Right forelimb (tissue), 1 donor: ENCODE data around the gene SFI1.
"Not testable (repeated sequence)": the region's sequence is repeated elsewhere in the genome, so short reads cannot be mapped to it uniquely, and the experiment has no call there.

Experiments used
- DNase-seq: peaks from one replicate; pipeline ENCODE4 v3.0.0-alpha.2; 2018

The SFI1 gene

DNA sequence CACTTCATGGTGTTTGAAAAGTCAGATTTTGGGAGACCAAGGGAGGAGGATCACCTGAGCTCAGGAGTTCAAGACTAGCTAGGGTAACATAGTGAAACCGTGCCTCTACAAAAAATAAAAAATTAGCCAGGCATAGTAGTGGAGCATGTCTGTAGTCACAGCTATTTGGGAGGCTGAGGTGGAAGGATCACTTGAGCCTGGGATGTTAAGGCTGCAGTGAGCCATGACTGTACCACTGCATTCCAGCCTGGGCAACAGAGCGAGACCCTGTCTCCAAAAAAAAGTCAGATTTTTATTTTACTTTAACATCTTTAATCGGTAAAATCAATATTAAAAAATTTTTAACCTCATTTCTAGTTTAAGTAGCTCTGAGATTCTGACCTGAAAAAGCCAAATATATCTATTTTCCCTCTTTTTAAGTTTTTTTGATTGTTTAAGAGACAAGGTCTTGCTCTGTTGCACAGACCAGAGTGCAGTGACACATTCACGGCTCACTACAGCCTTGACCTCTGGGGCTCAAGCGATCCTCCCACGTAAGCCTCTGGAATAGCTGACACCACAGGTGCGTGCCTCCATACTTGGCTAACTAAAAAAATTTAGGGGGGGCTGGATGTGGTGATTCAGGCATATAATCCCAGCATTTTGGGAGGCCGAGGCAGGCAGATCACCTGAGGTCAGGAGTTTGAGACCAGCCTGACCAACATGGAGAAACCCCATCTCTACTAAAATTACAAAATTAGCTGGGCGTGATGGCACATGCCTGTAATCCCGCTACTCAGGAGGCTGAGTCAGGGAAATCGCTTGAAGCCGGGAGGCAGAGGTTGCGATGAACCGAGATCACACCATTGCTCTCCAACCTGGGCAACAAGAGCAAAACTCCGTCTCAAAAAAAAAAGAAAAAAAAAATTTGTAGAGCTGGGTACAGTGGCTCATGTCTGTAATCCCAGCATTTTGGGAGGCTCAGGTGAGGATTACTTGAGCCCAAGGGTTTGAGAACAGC is 48.4 kb downstream of the SFI1 start:
- DNase-seq: no peak

DNA sequence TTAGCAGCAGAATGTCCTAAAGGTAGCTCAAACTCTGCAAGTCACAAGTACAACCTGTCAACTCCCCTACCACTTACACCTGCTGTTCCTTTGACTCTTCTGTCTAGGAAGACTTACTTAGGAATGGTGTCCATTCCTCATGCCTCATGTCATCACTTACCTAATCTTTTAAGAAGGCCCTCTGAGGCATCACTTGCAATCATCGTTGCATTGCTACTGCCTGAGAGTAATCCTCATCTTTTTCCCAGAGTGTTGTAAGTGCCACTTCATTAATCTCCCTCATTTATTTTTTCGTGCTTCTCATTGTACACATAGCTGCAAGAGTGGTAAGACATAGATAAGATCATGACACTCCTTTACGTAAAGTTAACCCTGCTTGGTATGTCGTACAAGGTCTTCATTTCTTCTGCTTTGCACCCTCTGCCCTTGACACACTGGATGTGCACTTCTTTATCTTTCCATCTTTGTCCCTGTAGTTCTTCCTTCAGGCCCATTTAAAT is 54.6 kb downstream of the SFI1 start:
- DNase-seq: no peak

DNA sequence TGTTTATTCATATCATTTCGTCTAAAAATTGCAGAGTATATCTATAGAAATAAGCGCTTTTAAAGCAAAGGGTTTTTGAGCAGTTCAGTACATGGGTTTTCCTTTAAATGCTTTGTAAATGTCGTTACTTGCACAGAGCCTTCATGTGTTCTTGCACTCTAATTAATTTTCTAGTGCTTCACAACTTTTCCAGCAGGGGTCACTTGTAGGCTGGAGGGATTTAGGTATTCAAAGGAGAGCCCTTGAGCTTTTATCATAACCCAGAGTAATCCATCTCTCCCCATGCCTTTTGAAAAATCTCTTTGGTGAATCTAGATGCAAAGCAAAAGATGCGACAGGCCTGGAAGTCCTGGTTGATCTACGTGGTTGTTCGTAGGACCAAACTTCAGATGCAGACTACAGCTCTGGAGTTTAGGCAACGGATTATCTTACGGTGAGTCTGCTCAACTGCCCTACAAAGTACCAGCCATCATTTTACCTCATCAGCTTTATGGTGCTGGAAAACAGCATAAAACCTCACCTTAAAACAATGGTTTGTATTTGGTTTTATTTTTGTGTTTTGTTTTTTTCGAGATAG is 60.4 kb downstream of the SFI1 start:
- no peak for DNase-seq

DNA sequence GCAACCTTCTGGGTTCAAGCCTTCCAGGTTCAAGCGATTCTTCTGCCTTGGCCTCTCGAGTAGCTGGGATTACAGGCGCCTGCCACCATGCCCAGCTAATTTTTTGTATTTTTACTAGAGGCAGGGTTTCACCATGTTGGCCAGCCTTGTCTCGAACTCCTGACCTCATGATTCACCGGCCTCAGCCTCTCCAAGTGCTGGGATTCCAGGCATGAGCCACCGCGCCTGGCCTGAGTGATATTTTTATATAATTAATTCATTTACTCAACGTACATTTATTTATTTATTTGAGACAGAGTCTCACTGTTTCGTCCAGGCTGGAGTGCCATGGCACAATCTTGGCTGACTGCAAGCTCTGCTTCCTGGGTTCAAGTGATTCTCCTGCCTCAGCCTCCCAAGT is 62.2 kb downstream of the SFI1 start:
- DNase-seq: not testable (repeated sequence)

DNA sequence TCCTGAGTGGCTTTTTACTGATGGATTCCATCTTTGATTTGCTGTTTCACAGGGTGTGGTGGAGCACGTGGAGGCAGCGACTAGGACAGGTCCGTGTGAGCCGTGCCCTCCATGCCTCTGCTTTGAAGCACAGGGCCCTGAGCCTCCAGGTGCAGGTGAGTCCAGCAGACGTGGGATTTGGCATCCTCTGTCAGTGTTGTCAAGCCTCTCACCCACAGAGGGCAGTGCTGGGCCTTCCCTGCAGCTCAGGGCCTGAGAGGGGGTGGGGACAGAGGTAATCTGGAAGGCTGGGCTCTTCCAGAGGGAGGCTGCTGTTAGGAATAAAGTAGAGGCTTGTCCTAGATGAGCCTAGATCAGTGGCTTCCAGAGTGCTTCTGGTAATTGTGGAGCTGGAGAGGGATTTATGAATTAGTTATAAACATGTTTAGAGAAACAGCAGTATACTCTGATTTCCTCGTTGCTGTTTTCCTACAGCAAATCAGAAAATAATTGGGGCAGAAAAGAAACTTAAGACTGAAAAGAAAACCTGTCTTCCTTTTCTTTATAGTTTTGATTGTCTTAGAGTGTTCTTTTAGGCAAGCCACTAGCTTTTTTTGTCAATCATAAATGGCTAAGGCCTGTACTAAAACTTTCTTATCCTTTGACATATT is 65.0 kb downstream of the SFI1 start:
- peak; percentile 71 for DNase-seq

DNA sequence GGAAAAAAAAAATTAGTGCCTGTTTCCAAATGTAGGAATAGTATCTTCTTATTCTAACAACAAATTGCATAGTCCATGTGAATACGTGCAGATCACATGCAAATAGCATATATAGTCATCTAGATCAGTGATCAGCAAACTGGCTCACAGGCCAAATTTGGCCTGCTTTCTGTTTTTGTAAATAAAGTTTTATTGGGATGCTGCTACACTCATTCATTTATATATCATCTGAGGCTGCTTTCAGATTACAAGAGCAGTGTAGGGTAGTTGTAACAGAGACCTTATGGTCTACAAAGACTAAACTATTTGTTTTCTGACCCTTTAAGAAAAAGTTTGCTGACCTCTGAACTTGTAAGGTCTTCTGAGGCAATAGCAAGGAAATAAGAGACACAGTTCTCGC is 65.6 kb downstream of the SFI1 start:
- no peak for DNase-seq

DNA sequence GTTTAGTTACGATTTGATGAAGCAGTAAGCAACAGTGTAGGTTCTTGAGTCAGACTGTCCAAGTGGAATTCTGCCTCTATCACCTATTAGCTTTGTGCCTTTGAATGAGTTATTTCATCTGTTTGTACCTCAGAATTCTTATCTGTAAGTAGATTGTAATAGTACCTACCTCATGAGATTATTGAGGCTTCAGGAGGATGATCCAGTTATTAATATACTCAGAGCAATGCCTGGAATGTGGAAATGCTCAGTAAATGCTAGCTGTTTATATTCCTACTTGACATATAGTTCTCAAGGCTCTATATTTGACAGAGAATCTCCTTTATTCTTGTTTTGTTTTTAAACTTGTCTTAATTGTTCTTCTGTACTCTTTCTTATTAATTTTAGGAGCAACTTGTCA is 70.1 kb downstream of the SFI1 start:
- DNase-seq: no peak

DNA sequence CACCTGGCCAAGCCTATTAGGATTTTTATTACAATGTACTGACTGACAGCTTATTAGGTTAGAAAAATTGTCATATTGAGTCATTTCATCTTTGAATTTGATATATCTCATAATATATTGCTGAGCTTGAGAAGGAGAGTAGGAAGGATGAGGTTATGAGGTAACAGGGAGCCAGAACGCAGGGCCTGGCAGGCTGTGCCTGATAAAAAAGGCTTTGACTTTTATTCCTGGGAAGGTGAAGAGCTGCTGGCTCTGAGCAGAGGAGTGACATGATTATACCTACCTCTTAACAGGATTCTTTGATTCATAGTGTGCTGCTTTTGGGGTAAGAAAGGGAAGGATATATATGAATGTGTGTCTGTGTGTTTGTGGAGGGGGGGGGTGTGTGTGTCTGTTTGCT is 70.9 kb downstream of the SFI1 start:
- DNase-seq: no peak

DNA sequence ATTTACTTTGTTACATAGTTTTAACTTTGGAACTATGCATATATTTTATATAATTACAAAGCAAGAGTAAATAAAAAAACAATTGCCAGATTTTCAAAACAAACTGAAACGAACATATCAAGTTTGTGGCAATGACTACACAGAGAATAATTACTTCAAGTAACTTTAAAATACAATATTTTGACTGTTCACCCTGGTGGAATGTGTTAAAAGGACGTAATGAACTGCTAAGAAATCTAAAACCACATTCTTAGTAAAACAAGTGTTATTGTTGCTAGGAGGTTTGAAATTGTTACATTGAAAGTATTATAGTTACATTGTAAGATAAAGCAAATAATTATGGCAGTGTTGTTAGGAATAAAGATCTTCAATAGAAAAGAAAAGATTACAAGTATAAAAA is 71.4 kb downstream of the SFI1 start:
- no peak for DNase-seq

DNA sequence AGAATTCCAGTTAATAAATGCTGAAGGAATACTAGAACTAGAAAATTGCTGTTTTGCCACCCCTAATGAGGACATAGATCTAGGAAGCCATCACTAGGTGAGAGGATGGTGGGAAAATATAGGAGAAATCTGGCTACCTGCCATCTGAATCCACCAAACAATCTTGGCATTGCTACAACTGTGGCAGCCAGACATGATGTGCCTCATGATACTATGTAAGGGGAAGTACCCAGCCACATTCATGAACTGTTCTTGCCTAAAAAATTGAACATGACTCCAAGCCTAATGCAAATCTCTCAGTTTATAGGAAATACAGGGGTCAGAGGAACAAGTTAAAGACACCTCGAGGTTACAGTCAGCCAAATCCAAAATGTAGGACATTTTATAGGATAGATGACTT is 72.8 kb downstream of the SFI1 start:
- DNase-seq: no peak

DNA sequence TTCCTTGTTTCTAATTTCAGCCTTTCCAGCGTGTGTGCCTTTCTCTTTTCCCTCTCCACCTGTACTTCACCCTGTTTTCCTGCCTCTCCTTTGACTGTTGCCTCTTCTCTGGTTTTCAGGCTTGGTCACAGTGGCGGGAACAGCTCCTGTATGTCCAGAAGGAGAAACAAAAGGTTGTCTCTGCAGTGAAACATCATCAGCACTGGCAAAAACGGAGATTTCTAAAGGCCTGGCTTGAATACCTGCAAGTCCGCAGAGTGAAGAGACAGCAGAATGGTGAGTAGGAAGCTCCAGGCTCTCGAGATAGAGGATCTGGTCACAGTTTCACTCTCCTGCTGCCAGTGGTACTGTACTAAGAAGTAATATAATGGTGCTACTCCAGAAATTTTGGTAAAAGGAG is 76.6 kb downstream of the SFI1 start:
- no peak for DNase-seq

DNA sequence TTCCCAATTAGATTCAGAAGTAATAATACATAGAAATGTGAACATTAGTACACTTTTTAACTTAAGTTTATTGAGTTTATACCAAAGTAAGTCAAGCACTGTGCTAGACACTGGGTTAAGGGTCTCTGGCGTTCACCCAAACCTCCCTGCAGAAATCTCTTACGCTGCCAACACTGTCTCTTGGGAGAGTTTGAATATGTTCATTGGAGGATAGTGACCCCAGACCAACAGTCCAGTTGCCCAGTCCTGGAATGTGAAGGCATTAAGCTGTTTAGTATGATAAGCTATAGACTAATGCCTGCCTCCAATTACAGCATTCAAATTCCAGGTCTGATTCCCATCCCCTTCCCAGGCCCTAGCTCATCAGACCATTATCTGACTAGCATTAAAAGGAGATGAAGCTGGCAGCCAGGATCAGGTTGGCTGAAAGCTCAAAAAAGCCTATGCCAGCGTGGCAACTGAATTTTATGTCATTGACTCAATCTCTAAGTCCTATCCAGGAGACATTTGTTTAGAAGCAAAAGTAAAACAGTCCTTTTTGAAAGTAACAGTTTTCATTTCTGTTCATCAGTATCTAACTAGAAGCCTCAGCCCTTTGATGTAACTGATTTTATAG is 77.8 kb downstream of the SFI1 start:
- no peak for DNase-seq

DNA sequence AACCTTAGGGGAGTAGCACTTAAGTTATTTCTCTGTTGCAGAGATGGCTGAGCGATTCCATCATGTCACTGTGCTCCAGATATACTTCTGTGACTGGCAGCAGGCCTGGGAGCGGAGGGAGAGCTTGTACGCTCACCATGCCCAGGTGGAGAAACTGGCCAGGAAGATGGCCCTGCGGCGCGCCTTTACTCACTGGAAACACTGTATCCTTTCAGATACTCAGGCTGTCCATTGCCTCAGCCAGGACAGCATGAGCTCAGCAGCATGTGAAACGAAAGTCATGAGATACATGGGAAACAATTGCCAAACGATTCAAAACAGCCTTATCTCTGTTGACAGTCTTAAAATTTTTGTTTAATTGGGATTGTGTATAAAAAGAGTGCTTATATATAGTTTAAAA is 78.9 kb downstream of the SFI1 start:
- no peak for DNase-seq

DNA sequence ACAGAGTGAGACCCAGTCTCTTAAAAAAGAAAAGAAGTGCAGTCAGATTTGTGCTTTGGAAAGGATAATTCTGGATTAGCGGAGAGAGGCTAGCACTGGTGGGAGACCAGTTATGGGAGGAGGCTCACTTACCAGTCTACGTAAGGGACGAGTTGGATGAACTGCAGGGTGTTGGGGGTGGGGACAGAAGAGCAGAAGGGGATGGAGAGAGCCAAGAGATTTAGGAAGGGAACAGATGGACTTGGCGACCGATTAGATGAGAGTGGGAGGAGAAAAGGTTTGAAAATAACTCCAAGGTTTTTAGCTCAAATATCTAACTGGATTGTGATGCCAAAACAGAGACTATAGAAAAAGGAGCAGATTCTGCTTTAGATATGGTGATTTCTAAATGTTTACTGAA is 81.4 kb downstream of the SFI1 start:
- no peak for DNase-seq

DNA sequence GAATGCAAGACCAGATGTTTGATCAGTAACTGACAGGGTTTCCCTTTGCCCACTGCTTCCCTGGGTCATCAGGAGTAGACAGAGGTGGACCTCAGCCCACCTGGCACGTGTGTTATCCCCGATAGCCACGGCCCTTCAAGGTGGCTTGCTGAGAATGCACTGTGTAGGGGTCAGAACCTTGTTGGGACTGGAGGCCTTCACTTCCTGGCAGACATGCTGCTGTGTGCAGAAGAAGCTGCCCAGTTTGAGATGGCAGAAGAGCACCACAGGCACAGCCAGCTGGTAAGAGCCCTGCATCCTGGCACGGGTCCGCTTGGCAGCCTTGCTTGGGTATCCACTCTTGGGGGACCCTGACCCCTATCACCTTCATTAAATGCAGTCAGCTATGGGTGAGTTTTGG is 81.8 kb downstream of the SFI1 start:
- DNase-seq: no peak

DNA sequence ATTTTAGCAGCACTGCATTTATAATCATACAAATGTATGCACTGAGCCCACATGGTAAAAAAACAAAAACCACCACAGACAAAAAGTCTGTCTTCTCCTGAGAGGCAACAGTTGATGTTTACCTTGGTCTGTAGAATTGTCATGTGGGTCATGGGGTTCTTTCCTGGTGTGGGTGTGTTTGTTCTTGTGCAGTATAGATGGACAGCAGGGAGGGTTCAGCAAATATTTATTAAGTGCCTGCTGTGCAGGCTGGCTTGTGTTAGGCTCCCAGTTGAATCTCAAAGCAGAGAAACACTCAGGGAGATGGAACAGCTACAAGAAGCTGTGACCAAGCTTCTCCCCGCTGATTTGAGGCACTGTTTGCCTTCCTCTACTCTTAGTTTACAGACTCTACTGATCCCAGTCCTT is 83.5 kb downstream of the SFI1 start:
- no peak for DNase-seq

DNA sequence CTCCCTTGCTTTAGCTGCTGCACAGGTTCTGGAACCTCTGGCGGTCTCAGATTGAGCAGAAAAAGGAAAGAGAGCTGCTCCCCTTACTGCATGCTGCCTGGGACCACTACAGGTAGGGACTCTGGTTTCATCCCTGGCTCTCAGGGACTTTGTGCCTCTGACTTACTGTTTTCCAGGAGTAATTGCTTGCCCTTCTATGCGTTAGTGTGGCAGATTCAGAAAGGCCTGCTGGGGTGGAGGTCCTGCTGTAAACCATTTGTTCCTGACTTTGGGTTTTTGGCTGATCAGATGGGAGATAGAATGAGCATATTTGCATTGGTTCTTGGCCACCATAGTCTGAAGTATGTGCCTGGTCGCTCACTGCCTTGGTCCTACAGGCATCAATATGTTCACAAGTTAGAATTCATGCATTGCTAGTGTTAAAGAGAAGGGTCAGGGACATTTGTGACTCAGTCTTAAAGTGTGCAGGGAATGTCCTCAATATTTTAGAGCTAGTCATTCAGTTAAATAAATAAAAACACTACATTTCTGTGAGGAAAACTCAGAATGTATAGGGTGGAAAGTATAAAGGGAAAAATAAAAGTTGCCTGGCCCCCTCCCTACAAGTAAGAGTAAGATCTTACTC is 87.6 kb downstream of the SFI1 start:
- no peak for DNase-seq

DNA sequence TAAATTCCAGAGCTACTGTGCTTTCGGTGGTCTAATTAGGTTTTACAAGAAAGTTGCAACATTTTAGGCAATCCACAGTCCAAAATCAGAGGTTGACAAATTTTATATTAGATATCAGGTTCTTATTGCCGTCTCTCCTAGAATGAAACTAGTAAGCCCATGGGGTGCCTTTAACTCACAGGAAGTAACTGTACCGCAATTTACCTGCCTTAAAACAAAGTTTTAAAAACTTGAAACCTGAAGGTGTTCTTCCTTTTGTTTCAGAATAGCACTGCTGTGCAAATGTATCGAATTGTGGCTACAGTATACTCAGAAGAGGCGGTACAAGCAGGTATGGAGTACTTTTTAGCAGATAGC is 88.4 kb downstream of the SFI1 start:
- DNase-seq: no peak

DNA sequence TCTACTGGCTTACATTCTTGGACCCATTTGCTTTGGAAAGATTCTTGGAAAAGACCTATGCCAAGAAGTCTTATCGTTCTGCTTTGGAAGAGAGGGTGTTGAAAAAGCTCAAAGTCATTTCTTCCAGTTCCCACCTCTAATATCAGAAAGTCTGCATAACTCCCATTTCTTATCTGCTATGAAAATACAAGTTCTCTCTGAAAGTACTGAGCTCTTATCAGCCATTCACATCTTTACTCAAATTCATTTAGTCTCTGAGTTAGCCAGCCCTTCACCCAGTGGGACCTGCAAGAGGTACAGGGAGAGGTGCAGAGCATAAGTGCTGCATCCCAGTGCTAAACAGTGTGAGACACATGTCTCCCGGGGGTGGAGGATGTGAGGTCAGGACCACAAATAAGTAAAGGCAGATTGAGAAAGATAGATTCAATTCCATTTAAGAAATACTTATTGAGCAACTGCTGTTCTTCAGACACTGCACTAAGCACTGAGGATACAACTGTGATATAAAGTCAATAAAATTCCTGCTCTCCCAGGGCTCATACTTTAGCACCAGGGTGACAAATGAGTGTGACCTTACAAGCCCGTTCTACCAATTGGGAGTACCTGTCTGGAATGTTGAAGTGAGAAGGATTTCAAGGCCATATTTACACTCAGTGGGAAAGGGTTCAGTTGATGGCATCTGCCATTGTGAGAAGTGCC is 89.0 kb downstream of the SFI1 start:
- no peak for DNase-seq

DNA sequence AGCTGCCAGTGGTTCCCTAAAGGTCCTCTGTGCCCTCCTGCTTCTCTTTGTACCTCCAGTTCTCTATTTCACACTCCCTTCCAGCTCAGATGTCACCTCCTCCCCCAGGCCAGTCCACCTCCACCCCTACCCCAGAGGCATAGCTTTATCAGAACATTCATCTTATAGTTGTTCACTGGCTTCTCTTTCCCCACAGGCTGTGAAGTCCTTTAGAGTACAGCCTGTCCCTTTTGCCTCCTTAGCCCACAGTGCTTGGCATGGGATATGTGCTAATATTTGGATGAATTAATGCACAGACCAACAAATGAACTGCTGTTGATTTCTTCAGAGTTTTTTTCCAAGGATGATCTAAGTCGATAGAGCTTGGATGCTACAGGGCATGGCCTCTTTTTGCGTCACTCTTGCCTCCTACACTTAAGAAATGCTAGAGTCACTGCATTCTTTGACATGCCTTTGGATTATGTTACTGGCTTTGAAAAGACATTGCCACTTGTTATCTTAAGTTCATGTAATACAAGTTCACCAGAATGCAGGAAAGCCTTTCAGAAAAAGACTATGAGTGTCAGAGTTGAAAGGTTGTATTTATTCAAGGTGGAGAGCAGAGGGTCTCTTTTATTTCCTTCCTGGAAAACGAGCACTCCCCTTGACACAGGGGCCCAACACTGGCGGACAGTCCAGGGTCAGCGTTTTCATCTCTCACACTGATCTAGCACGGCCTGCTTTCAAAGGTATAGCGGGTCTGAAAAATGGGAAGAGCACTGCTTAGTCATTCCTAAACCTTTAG is 90.0 kb downstream of the SFI1 start:
- DNase-seq: no peak

DNA sequence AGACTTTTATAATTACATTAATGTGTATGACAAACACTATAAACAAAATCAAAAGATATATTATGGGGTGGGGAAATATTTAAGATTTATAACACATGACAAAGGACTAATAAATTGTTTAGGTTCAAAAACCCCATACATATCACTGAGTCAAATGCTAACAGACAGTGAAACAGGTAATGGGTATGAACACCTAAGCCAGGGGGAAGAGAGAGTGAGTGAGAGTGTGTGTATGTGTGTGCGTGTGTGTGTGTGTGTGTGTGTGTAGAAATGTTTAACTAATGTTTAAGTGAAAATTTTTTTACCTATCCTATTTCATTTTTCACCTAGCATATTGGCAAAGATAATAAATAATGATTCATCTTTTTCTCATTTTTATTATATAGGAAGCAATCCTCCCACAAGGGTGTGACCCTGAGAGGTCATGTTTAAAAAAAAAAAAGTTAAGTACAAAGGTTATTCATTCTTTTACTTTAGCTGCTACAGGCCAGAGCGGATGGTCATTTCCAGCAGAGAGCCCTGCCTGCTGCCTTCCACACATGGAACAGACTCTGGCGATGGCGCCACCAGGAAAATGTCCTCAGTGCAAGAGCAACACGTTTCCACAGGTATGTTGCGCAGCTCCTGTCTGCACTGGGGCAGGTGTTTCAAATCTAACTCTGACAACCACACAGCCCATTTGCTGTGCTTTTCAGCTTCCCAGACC is 92.8 kb downstream of the SFI1 start:
- DNase-seq: no peak
